SHP77 treated with DMSO at 0.1 percent for 48 hours (cell line): Measurements from ENCODE around the gene RET.

Experiments used
- DNase-seq: peaks from one replicate; lab custom pipeline; 2025; lab: John Stamatoyannopoulos, UW

RET gene

GRCh38 chr10:43062402-43063160 lies 14.3 kb upstream of the RET start:
- no peak for DNase-seq

- no peak for DNase-seq
These were observed 12.4 kb upstream of the RET start for GRCh38 chr10:43064331-43065075.

- no peak for DNase-seq
These were observed 11.6 kb upstream of the RET start for GRCh38 chr10:43065234-43065633.

GRCh38 chr10:43065761-43066160 lies 11.1 kb upstream of the RET start:
- no peak for DNase-seq

GRCh38 chr10:43066481-43066880 lies 10.4 kb upstream of the RET start:
- no peak for DNase-seq

- no peak for DNase-seq
These were observed 9.3 kb upstream of the RET start for GRCh38 chr10:43067391-43068135.

- no peak for DNase-seq
These were observed 8.8 kb upstream of the RET start for GRCh38 chr10:43068136-43068395.

- peak; percentile 57 for DNase-seq
These were observed 8.2 kb upstream of the RET start for GRCh38 chr10:43068471-43069210.

GRCh38 chr10:43069211-43069515 lies 7.7 kb upstream of the RET start:
- DNase-seq = peak; percentile 57

- no peak for DNase-seq
These were observed 7.3 kb upstream of the RET start for GRCh38 chr10:43069579-43069978.

GRCh38 chr10:43070121-43071085 lies 6.5 kb upstream of the RET start:
- DNase-seq = no peak

GRCh38 chr10:43071865-43072650 lies 4.8 kb upstream of the RET start:
- no peak for DNase-seq

- no peak for DNase-seq
These were observed 3.7 kb upstream of the RET start for GRCh38 chr10:43073191-43073590.

GRCh38 chr10:43073721-43074120 lies 3.1 kb upstream of the RET start:
- DNase-seq = no peak

GRCh38 chr10:43074409-43074808 lies 2.5 kb upstream of the RET start:
- no peak for DNase-seq

GRCh38 chr10:43074827-43075611 lies 1.9 kb upstream of the RET start:
- no peak for DNase-seq

GRCh38 chr10:43075612-43076003 lies 1.3 kb upstream of the RET start:
- peak; percentile 47 for DNase-seq

- DNase-seq = peak; percentile 33
These were observed 476 bp upstream of the RET start for GRCh38 chr10:43076311-43076875.

- DNase-seq = no peak
These were observed 727 bp downstream of the RET start for GRCh38 chr10:43077421-43078171.
